Spleen (tissue), 7 donors: Measurements from ENCODE around the gene NDUFC1.

Source experiments
- POLR2A ChIP-seq, 3 donors: fragments of 450-650 bp; IDR thresholded peaks; one replicate each; pipeline ENCODE4 v1.5.1; 2017; ENCODE audit warnings: antibody characterized with exemption in 3 of 3, mild to moderate bottlenecking in 1 of 3
- POLR2AphosphoS5 ChIP-seq, 3 donors: sonication (generic); formaldehyde crosslinking; IDR thresholded peaks; one replicate each; pipeline ENCODE4 v1.5.1; 2017; ENCODE audit warnings: antibody characterized with exemption in 3 of 3
- TF ChIP-seq, protein P1 (sequence below), 11 experiments: fragments of 200-600 bp in 7 of 11; fragments of 450-650 bp in 4 of 11; sonication (generic) in 4 of 11; IDR thresholded peaks in 8 of 11; conservative IDR thresholded peaks in 3 of 11; 1 replicate in 7 of 11; 2 replicates in 4 of 11; pipeline versions ENCODE4 v1.4.0 to v1.8.0; 2016 to 2021; ENCODE audit warnings: antibody characterized with exemption in 11 of 11, inconsistent platforms in 4 of 11, mild to moderate bottlenecking in 1 of 11
- donor health status: DM: no; HTN: no; CAD: no; lungs with moderate emphysema.
- donor health status: DM: no; HTN: no; CAD: no.
- donor health status: DM: no; HTN: no; CAD: no.

DNA sequence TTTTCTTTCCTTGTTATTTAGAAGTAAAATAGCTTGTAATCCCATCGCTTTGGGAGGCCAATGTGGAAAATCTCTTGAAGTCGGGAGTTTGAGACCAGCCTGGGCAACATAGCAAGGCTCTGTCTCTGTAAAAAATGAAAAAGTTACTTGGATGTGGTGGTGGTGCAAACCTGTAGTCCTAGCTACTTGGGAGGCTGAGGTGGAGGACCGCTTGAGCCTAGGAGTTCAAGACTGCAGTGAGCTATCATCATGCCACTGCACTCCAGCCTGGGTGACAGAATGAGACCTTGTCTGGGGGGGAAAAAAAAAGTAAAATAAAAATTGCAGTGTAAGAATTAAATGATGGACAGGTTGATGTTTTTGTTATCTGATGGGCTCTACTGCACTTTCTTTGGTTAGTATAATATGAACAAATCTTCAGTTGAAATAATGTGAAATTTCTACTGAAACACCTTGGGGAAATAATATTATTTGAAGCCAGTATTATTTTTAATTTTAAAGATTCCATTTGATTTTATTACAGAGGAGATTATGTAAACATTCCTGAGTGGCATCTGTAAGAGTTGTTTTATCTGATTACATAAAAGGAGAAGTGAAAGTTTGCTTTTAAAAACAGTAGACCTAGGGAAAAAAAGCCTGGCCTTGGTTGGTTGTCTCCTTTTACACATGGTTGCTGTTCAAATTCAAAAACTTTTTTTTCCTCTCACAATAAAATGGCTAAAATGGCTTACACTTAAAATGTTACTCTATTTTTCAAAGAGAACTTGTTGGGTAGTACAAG, 10.5 kb upstream of the NDUFC1 start:
- TF ChIP-seq, protein P1, sequence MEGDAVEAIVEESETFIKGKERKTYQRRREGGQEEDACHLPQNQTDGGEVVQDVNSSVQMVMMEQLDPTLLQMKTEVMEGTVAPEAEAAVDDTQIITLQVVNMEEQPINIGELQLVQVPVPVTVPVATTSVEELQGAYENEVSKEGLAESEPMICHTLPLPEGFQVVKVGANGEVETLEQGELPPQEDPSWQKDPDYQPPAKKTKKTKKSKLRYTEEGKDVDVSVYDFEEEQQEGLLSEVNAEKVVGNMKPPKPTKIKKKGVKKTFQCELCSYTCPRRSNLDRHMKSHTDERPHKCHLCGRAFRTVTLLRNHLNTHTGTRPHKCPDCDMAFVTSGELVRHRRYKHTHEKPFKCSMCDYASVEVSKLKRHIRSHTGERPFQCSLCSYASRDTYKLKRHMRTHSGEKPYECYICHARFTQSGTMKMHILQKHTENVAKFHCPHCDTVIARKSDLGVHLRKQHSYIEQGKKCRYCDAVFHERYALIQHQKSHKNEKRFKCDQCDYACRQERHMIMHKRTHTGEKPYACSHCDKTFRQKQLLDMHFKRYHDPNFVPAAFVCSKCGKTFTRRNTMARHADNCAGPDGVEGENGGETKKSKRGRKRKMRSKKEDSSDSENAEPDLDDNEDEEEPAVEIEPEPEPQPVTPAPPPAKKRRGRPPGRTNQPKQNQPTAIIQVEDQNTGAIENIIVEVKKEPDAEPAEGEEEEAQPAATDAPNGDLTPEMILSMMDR (IDR thresholded peaks at IDR 0.05 in 8 of 11, conservative IDR thresholded peaks at IDR 0.05 in 3 of 11) = no peak
- TF ChIP-seq POLR2AphosphoS5 (IDR thresholded peaks at IDR 0.05) (no peak), POLR2A (IDR thresholded peaks at IDR 0.05) (no peak)
